ENCODE measurements around the gene RUNX1.

DNA sequence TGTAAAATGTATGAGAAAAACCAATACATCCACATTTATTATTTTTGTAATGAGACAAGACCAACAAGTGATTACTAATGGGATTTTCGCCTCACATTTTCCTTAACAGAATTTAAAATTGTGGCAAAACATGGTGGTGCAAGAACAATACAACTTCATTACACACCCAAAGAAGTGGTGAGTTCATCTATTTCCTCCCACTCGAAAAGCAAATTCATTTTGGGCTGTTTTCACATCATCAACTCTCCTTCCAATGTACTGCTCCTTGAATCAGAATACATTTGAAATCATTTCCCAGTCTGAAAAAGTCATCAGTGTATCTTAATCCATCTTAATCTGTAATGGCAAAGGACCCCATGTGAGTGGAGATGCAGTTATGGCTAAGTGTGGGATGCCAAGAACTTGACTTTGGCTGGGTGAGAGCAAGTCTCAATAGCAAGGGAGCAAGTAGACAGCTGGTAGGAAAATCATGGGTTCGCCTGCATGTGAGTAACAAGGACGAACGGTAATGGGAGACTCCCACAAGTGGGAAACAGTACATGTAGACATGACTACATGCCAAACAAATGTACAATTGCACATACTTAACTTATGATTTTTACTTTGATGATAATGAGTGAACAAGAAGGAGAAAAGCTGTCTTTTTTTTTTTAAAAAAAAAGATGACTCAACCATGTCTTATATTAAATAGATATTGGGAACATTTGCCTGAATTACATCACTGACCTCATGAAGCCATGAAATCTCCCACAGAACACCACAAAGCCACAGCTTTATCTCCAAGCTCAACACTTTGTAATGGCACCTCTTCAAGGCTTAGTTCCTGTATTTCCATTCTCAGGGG is 46.0 kb downstream of the RUNX1 start:
- TF ChIP-seq GATA3 (IDR thresholded peaks at IDR 0.05; ENCODE audit: low read depth, low read length) (no peak), GATA2 (IDR thresholded peaks at IDR 0.05; ENCODE audit: low read depth, low read length) (no peak)
